Endothelial cell of umbilical vein (primary cell): ENCODE measurements around the gene LYVE1.

ENCODE experiments used
- CTCF ChIP-seq, 2 donors: IDR thresholded peaks; 1 replicate in 1 of 2; 2 replicates in 1 of 2; pipeline ENCODE4 v1.5.1; 2011; ENCODE audit warnings: low read length in 2 of 2, mild to moderate bottlenecking in 2 of 2, moderate library complexity in 2 of 2, control low read depth in 1 of 2, inconsistent platforms in 1 of 2, low read depth in 1 of 2; ENCODE audit not compliant: insufficient read depth in 1 of 2; ENCODE audit errors: extremely low read depth in 1 of 2
- POLR2A ChIP-seq: IDR thresholded peaks from 2 replicates; pipeline ENCODE4 v1.6.1; 2012; ENCODE audit warnings: low read depth, mild to moderate bottlenecking, control low read depth, low read length

GRCh38 chr11:10579700-10580099, 11.2 kb upstream of the LYVE1 start:
- TF ChIP-seq POLR2A (no peak), CTCF (IDR thresholded peaks at IDR 0.05; ENCODE audit: extremely low read depth in 1 of 2, insufficient read depth in 1 of 2, low read depth in 1 of 2, low read length in 2 of 2) (no peak)
